ENCODE measurements around the gene ADCY1.
"Not testable (repeated sequence)": the region's sequence is repeated elsewhere in the genome, so short reads cannot be mapped to it uniquely, and the experiment has no call there.

The ADCY1 gene

DNA sequence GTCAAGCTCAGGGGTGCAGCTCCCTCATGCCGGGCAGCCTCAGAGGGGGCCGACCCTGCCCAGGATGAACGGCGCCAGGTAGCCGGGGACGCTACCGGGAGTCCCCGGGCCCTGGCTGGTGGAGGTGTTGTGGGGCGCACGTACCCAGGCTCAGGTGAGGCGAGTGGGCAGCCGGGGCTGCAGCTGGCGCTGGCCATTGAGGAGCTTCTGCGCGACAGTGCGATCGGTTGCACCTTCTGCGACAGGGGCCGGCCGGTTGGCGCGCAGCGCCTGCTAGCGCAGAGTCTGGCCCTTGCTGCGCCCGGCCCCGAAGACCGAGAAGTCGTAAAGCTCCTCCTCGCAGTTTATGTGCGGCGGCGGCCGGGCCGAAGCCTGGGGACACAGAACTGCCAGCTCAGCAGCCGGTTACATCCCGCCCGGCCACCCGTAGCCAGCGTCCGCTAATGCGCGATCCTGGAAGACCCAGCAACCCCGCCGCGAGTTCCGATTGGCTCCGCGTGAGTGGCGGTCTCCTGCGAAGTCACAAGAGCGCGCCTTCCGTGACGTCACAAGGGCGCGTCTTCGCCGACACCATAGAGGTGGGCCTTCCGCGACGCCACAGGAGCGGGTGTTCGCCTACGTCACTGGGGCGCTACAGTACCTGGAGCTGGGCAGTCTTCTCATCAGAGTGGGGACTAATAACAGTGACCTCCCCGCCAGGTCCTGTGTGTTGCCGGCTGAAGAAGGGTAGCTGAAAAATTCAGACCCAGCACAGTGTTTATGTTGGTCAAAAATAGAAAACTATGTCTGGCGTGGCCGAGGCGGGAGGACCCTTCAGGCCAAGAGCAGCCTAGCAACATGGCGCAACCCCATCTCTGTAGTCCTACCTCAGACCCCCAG lies 194.6 kb downstream of the ADCY1 start:
- DNase-seq, result peak; percentile 86 to 90

DNA sequence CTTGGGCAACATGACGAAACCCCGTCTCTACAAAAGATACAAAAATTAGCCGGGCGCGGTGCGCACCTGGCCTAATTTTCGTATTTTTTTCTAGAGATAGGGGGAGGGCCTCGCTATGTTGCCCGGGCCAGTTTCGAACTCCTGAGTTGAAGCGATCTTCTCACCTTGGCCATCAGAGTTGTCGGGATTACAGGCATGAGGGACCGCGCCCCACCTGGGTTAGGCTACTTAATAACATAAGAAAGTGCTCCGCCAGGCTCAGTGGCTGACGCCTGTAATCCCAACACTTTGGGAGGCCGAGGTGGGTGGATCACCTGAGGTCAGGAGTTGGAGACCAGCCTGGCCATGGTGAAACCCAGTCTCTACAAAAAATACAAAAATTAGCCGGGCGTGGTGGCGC lies 195.5 kb downstream of the ADCY1 start:
- DNase-seq, result not testable (repeated sequence)

Measured in NCI-H187 (cell line).